ENCODE measurements around the gene SYCE3. TPM values are rescaled to one million over a fixed set of nuclear protein-coding genes. Genes with fewer than 3 reads are reported as not detected.

The SYCE3 gene
- polyA plus RNA-seq, 1 donor: not detected

Other genes with a start within 250 kb of the SYCE3 start
- 5.5 TPM for gene DENND6B, start 235.9 kb downstream of the SYCE3 start, polyA plus RNA-seq (ENCODE audit: insufficient read length)
- 34.3 TPM for gene PPP6R2, start 219.6 kb downstream of the SYCE3 start, polyA plus RNA-seq (ENCODE audit: insufficient read length)
- gene SBF1, start 87.9 kb downstream of the SYCE3 start, polyA plus RNA-seq (ENCODE audit: insufficient read length): 53.0 TPM
- gene ADM2, start 81.4 kb downstream of the SYCE3 start, polyA plus RNA-seq (ENCODE audit: insufficient read length): 0.26 TPM
- gene MIOX, start 76.1 kb downstream of the SYCE3 start, polyA plus RNA-seq (ENCODE audit: insufficient read length): not detected
- gene LMF2, start 55.2 kb downstream of the SYCE3 start, polyA plus RNA-seq (ENCODE audit: insufficient read length): 42.2 TPM
- 36.3 TPM for gene NCAPH2, start 54.7 kb downstream of the SYCE3 start, polyA plus RNA-seq (ENCODE audit: insufficient read length)
- gene SCO2, start 37.3 kb downstream of the SYCE3 start, polyA plus RNA-seq (ENCODE audit: insufficient read length): 6.1 TPM
- gene TYMP, start 32.9 kb downstream of the SYCE3 start, polyA plus RNA-seq (ENCODE audit: insufficient read length): 6.7 TPM
- gene KLHDC7B, start 17.0 kb downstream of the SYCE3 start, polyA plus RNA-seq (ENCODE audit: insufficient read length): not detected
- gene CPT1B, start 15.5 kb upstream of the SYCE3 start, polyA plus RNA-seq (ENCODE audit: insufficient read length): 52.6 TPM
- gene CHKB, start 19.9 kb upstream of the SYCE3 start, polyA plus RNA-seq (ENCODE audit: insufficient read length): 52.7 TPM
- 0.70 TPM for gene MAPK8IP2, start 37.9 kb upstream of the SYCE3 start, polyA plus RNA-seq (ENCODE audit: insufficient read length)
- 18.1 TPM for gene ARSA, start 65.2 kb upstream of the SYCE3 start, polyA plus RNA-seq (ENCODE audit: insufficient read length)
- 22.7 TPM for gene SHANK3, start 109.9 kb upstream of the SYCE3 start, polyA plus RNA-seq (ENCODE audit: insufficient read length)
- 0.45 TPM for gene ACR, start 175.3 kb upstream of the SYCE3 start, polyA plus RNA-seq (ENCODE audit: insufficient read length)
- 22.3 TPM for gene RABL2B, start 220.7 kb upstream of the SYCE3 start, polyA plus RNA-seq (ENCODE audit: insufficient read length)

All from hindlimb muscle (tissue), 1 donor.